Fibroblast of mammary gland (primary cell): ENCODE measurements around the gene DLG5.
A peak's percentile ranks its signal among the peaks of the same experiment; 100 is the strongest.

Experiments
- DNase-seq: peaks from one replicate; pipeline ENCODE4 v3.0.0-alpha.2; 2010; ENCODE audit warnings: low read depth
- H3K4me3 ChIP-seq: 2 replicates; pipeline ENCODE4 v1.5.1; 2011; ENCODE audit warnings: low read depth, mild to moderate bottlenecking, low read length, moderate library complexity; ENCODE audit not compliant: control insufficient read depth
- CTCF ChIP-seq: conservative IDR thresholded peaks from 2 replicates; pipeline ENCODE4 v1.5.1; 2011; ENCODE audit warnings: low read depth, low read length, inconsistent platforms; ENCODE audit not compliant: control insufficient read depth, insufficient read depth

DLG5 gene

GRCh38 chr10:77792155-77792554 lies 134.4 kb downstream of the DLG5 start:
- DNase-seq = no peak

GRCh38 chr10:77791506-77791905 lies 135.0 kb downstream of the DLG5 start:
- no peak for DNase-seq
- H3K4me3 ChIP-seq = no peak overlapping the region
- TF ChIP-seq CTCF = no peak

More at GRCh38 chr10:77792155-77792554, 134.4 kb downstream of the DLG5 start:
- no peak overlapping the region for H3K4me3 ChIP-seq
- no peak for TF ChIP-seq CTCF

- no peak for DNase-seq
- no peak for TF ChIP-seq CTCF
Observed at GRCh38 chr10:77789861-77790260, 136.7 kb downstream of the DLG5 start.

GRCh38 chr10:77789016-77789415 lies 137.5 kb downstream of the DLG5 start:
- DNase-seq = no peak
- TF ChIP-seq CTCF = no peak
- no peak overlapping the region for H3K4me3 ChIP-seq

More at GRCh38 chr10:77789861-77790260, 136.7 kb downstream of the DLG5 start:
- H3K4me3 ChIP-seq = no peak overlapping the region

- H3K4me3 ChIP-seq = no peak overlapping the region
- TF ChIP-seq CTCF = no peak
Observed at GRCh38 chr10:77788496-77789010, 138.0 kb downstream of the DLG5 start.

GRCh38 chr10:77787440-77787839 lies 139.1 kb downstream of the DLG5 start:
- H3K4me3 ChIP-seq = no peak overlapping the region
- TF ChIP-seq CTCF = no peak
- DNase-seq = no peak

More at GRCh38 chr10:77788496-77789010, 138.0 kb downstream of the DLG5 start:
- DNase-seq = no peak

- DNase-seq = peak; percentile 52
- no peak for TF ChIP-seq CTCF
- H3K4me3 ChIP-seq = no peak overlapping the region
Observed at GRCh38 chr10:77784856-77785255, 141.7 kb downstream of the DLG5 start.
